ENCODE data around the gene TUBGCP3. TPM values are rescaled to one million over a fixed set of nuclear protein-coding genes. Genes with fewer than 3 reads are reported as not detected.

The TUBGCP3 gene
- total RNA-seq, 1 experiment from 2014 or later: 37.3 TPM

DNA sequence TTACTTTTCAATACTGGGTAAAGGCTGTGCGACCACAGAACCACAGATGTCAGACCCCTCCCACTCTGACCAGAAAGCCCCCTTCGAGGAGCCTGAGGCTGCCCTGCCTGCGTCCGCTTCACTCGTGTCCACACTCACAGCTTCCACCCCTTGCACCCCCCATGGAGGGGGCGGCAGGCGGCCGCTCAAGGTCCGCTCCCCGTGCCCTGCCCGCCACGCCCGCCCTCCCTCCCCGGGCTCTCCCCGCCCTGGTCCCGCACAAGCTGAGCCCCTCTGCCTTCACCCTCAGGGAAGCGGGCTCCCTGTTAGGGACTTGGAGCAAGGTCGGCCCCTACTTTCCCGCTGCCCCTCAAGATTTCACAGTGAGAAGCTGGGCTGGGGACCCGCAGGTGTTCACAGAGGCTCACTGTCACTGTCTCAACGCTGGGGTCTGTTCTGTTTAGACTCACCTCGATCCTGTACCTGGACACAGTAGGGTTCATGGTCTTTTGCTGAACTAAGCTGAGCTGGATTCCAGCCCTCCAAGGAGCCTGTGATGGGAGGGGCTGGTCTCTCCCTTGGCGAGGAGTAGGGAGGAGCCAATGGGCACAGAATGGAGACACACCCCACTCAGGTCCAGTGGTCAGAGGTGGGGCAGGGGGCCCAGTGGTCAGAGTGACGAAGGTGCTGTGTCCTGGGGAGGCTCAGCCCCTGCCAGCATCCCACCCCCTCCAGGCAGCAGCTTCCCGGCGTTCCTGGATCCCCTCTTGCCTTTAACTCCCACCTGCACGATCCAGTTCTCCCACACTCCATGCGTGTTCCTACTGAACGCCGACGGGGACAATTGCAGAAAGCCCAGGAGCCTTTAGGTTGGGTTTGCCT lies 142.3 kb downstream of the TUBGCP3 start:
- DNase-seq: peak; percentile 19
- H2BK12ac ChIP-seq (ENCODE audit: insufficient read length, low read depth, low read length): no peak overlapping the region
- no peak overlapping the region for H2AFZ ChIP-seq (ENCODE audit: low read length)
- H3K56ac ChIP-seq (ENCODE audit: insufficient read length, low read depth, low read length): no peak overlapping the region
- no peak overlapping the region for H3K4me2 ChIP-seq (ENCODE audit: insufficient read depth, insufficient read length, low read length)
- no peaks in the 10 kb centered on the region for H3K79me2 ChIP-seq (ENCODE audit: insufficient read depth, low read length)
- no peak overlapping the region for H2BK15ac ChIP-seq (ENCODE audit: low read depth, low read length)
- no peak overlapping the region for H3K4ac ChIP-seq (ENCODE audit: low read depth, low read length)
- H4K8ac ChIP-seq (replicated peaks; ENCODE audit: insufficient read length, low read depth, low read length): no peak overlapping the region
- no peaks in the 10 kb centered on the region for H3K4me1 ChIP-seq (ENCODE audit: insufficient read depth, low read length)
- H3K9me3 ChIP-seq (ENCODE audit: control insufficient read depth, low read depth, low read length): no peaks in the 10 kb centered on the region
- peaks cover 11 to 14% of the 10 kb centered on the region in 2 experiments for H3K4me1 Mint-ChIP-seq
- H3K14ac ChIP-seq (ENCODE audit: insufficient read depth, low read length): no peak overlapping the region
- H3K9me3 Mint-ChIP-seq: no peaks in the 10 kb centered on the region
- no peak overlapping the region for H4K5ac ChIP-seq (ENCODE audit: insufficient read length, low read depth, low read length)
- no peak overlapping the region for H3K9ac ChIP-seq (ENCODE audit: extremely low read depth, insufficient read length, low read length)
- no peak overlapping the region for H2BK120ac ChIP-seq (ENCODE audit: low read depth, low read length, poor library complexity, severe bottlenecking)
- H3K27me3 Mint-ChIP-seq (ENCODE audit: low read depth): peaks cover 66% of the 10 kb centered on the region
- no peak overlapping the region for H3T11ph ChIP-seq (ENCODE audit: low read length)
- H3K36me3 Mint-ChIP-seq (ENCODE audit: insufficient read depth in 1 of 3, low read depth in 3 of 3): no peaks in the 10 kb centered on the region; a peak in 1 of 7 replicates
- no peak overlapping the region for H2BK20ac ChIP-seq (ENCODE audit: low read depth, low read length, poor library complexity, severe bottlenecking)
- no peak overlapping the region for H3K27ac Mint-ChIP-seq
- no CpG with 5 or more reads among the region's 31 CpGs for WGBS (ENCODE audit: extremely low coverage, insufficient read length, low lambda C conversion rate)
- no peaks in the 10 kb centered on the region for H4K20me1 ChIP-seq (ENCODE audit: control insufficient read depth, insufficient read depth, insufficient read length)
- no peaks in the 10 kb centered on the region for H3K79me1 ChIP-seq (ENCODE audit: insufficient read depth, low read depth, low read length, poor library complexity, severe bottlenecking)
- no peak overlapping the region for H4K91ac ChIP-seq (ENCODE audit: insufficient read length, low read depth, low read length)
- H3K18ac ChIP-seq (ENCODE audit: insufficient read length, low read depth, low read length): no peak overlapping the region
- no peak overlapping the region for H3K4me3 Mint-ChIP-seq
- H3K27ac ChIP-seq (ENCODE audit: insufficient read length, low read depth, low read length): no peak overlapping the region
- no peaks in the 10 kb centered on the region; the same call in 1 of the 2 replicates for H3K27me3 ChIP-seq (ENCODE audit: insufficient read depth, low read length)
- H2AK5ac ChIP-seq (ENCODE audit: insufficient read length, low read length): no peak overlapping the region
- H2BK5ac ChIP-seq (ENCODE audit: insufficient read length, low read length): no peak overlapping the region
- no peaks in the 10 kb centered on the region for H3K23me2 ChIP-seq (ENCODE audit: insufficient read length, low read depth, low read length, poor library complexity, severe bottlenecking)
- no peak overlapping the region for H3K23ac ChIP-seq (ENCODE audit: insufficient read length, low read depth, low read length)
- TF ChIP-seq, protein P1, sequence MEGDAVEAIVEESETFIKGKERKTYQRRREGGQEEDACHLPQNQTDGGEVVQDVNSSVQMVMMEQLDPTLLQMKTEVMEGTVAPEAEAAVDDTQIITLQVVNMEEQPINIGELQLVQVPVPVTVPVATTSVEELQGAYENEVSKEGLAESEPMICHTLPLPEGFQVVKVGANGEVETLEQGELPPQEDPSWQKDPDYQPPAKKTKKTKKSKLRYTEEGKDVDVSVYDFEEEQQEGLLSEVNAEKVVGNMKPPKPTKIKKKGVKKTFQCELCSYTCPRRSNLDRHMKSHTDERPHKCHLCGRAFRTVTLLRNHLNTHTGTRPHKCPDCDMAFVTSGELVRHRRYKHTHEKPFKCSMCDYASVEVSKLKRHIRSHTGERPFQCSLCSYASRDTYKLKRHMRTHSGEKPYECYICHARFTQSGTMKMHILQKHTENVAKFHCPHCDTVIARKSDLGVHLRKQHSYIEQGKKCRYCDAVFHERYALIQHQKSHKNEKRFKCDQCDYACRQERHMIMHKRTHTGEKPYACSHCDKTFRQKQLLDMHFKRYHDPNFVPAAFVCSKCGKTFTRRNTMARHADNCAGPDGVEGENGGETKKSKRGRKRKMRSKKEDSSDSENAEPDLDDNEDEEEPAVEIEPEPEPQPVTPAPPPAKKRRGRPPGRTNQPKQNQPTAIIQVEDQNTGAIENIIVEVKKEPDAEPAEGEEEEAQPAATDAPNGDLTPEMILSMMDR (conservative IDR thresholded peaks at IDR 0.05): no peak

All from H9 (cell line).